Adrenal gland (tissue), 5 donors: ENCODE data around the gene PDE10A.

Source experiments
- POLR2A ChIP-seq, 2 donors: fragments of 450-650 bp; IDR thresholded peaks; one replicate each; pipeline ENCODE4 v1.6.1; 2017; ENCODE audit warnings: antibody characterized with exemption in 2 of 2, mild to moderate bottlenecking in 2 of 2, moderate library complexity in 1 of 2
- TF ChIP-seq, protein P1 (sequence below), 6 experiments: fragments of 450-650 bp in 4 of 6; fragments of 200-600 bp in 2 of 6; sonication (generic) in 1 of 6; IDR thresholded peaks; 1 replicate in 5 of 6; 2 replicates in 1 of 6; pipeline versions ENCODE4 v1.5.1 to v1.8.0; 2016 to 2021; ENCODE audit warnings: antibody characterized with exemption in 6 of 6, mild to moderate bottlenecking in 2 of 6, moderate library complexity in 1 of 6
- donor health status: DM: no; HTN: no; CAD: no.

GRCh38 chr6:165376100-165376499 lies 286.9 kb downstream of the PDE10A start:
- TF ChIP-seq, protein P1, sequence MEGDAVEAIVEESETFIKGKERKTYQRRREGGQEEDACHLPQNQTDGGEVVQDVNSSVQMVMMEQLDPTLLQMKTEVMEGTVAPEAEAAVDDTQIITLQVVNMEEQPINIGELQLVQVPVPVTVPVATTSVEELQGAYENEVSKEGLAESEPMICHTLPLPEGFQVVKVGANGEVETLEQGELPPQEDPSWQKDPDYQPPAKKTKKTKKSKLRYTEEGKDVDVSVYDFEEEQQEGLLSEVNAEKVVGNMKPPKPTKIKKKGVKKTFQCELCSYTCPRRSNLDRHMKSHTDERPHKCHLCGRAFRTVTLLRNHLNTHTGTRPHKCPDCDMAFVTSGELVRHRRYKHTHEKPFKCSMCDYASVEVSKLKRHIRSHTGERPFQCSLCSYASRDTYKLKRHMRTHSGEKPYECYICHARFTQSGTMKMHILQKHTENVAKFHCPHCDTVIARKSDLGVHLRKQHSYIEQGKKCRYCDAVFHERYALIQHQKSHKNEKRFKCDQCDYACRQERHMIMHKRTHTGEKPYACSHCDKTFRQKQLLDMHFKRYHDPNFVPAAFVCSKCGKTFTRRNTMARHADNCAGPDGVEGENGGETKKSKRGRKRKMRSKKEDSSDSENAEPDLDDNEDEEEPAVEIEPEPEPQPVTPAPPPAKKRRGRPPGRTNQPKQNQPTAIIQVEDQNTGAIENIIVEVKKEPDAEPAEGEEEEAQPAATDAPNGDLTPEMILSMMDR (IDR thresholded peaks at IDR 0.05): no peak
- no peak for TF ChIP-seq POLR2A (IDR thresholded peaks at IDR 0.05)
